ENCODE measurements around the gene NCOA5.

- TF ChIP-seq POLR2A (IDR thresholded peaks at IDR 0.05) (no peak), CTCF (IDR thresholded peaks at IDR 0.05) (no peak), POLR2AphosphoS5 (IDR thresholded peaks at IDR 0.05) (no peak), EP300 (IDR thresholded peaks at IDR 0.05) (no peak)
Measured at GRCh38 chr20:46034039-46034438, 55.7 kb downstream of the NCOA5 start.
